Endothelial cell of umbilical vein (primary cell): ENCODE results near the gene ANKS6. TPM values are rescaled to one million over a fixed set of nuclear protein-coding genes. Genes with fewer than 3 reads are reported as not detected.

ENCODE experiments used
- BruUV-seq: library from RNA; stranded (reverse); fragments of 400-500 nt; replicated peaks from 2 replicates; lab custom pipeline; 2021; lab: Mats Ljungman, UMichigan
- CTCF ChIA-PET: fragments of 300-600, 350-600 bp; sonication (Branson Sonifier 250); formaldehyde crosslinking; loops from one replicate; lab custom pipeline; 2021; ENCODE audit warnings: antibody characterized with exemption, inconsistent platforms; lab: Charles Lee
- POLR2A ChIA-PET: fragments of 300-600, 350-600 bp; sonication (Branson Sonifier 250); formaldehyde crosslinking; loops from one replicate; lab custom pipeline; 2021; ENCODE audit warnings: antibody characterized with exemption, inconsistent platforms; lab: Charles Lee
- DNase-seq: peaks from one replicate; pipeline ENCODE4 v3.0.0-alpha.2; 2011; ENCODE audit warnings: low read depth, low spot score
- FAIRE-seq: peaks from 2 replicates; lab custom pipeline; 2011; peaks lifted over from hg19 to GRCh38; lab: Jason Lieb, UNC
- H2AFZ ChIP-seq: 2 replicates; pipeline ENCODE4 v1.6.0; 2012; ENCODE audit warnings: low read depth, low read length, control low read depth, inconsistent platforms
- H3K27ac ChIP-seq: 2 replicates; pipeline ENCODE4 v1.5.1; 2011; ENCODE audit warnings: low read depth, mild to moderate bottlenecking, control low read depth, low read length, moderate library complexity; ENCODE audit not compliant: insufficient read depth
- H3K27me3 ChIP-seq, 2 experiments: 2 replicates each; pipeline versions ENCODE4 v1.6.0 to v1.6.1; 2011; ENCODE audit warnings: low read length in 2 of 2, mixed read lengths in 1 of 2; ENCODE audit not compliant: control insufficient read depth in 2 of 2, insufficient read depth in 2 of 2
- H3K36me3 ChIP-seq, 2 experiments: 2 replicates in 1 of 2; 3 replicates in 1 of 2; pipeline ENCODE4 v1.5.1; 2011; ENCODE audit warnings: low read length in 2 of 2, mild to moderate bottlenecking in 1 of 2, moderate library complexity in 1 of 2; ENCODE audit not compliant: control insufficient read depth in 2 of 2, insufficient read depth in 2 of 2; ENCODE audit errors: extremely low read depth in 1 of 2
- H3K4me1 ChIP-seq: 3 replicates; pipeline ENCODE4 v1.5.1; 2011; ENCODE audit warnings: mild to moderate bottlenecking, low read length; ENCODE audit not compliant: control insufficient read depth, insufficient read depth; ENCODE audit errors: extremely low read depth
- H3K4me2 ChIP-seq: 2 replicates; pipeline ENCODE4 v1.6.1; 2011; ENCODE audit warnings: low read length, control low read depth, mixed read lengths; ENCODE audit not compliant: insufficient read depth
- H3K4me3 ChIP-seq, 3 experiments: fragments of 200-600 bp in 1 of 3; sonication (generic), shearing (Covaris generic) in 1 of 3; replicated peaks in 1 of 3; 2 replicates each; pipeline ENCODE4 v1.5.1; 2011 to 2016; ENCODE audit warnings: control low read depth in 3 of 3, low read length in 3 of 3, mild to moderate bottlenecking in 2 of 3, inconsistent platforms in 1 of 3, low read depth in 1 of 3, moderate library complexity in 1 of 3; ENCODE audit not compliant: insufficient read depth in 1 of 3
- H3K79me2 ChIP-seq: 2 replicates; pipeline ENCODE4 v1.6.0; 2012; ENCODE audit warnings: low read length, inconsistent platforms; ENCODE audit not compliant: control insufficient read depth, insufficient read depth
- H3K9ac ChIP-seq: replicated peaks from 2 replicates; pipeline ENCODE3; 2011; ENCODE audit warnings: low read length, control low read depth; ENCODE audit not compliant: insufficient read depth; ENCODE audit errors: extremely low read depth
- H3K9me1 ChIP-seq: replicated peaks from 3 replicates; pipeline ENCODE4 v1.6.0; 2011; ENCODE audit warnings: mild to moderate bottlenecking, low read length; ENCODE audit not compliant: control insufficient read depth, insufficient read depth; ENCODE audit errors: extremely low read depth
- H3K9me3 ChIP-seq: replicated peaks from 2 replicates; pipeline ENCODE4 v1.5.1; 2012; ENCODE audit warnings: low read length, inconsistent platforms; ENCODE audit not compliant: control insufficient read depth, insufficient read depth
- H4K20me1 ChIP-seq: replicated peaks from 2 replicates; pipeline ENCODE3; 2011; ENCODE audit warnings: mild to moderate bottlenecking, low read length; ENCODE audit not compliant: control insufficient read depth, insufficient read depth; ENCODE audit errors: extremely low read depth
- EZH2 ChIP-seq: IDR thresholded peaks from 2 replicates; pipeline ENCODE4 v1.6.1; 2012; ENCODE audit warnings: borderline replicate concordance, low read depth, mild to moderate bottlenecking, moderate library complexity, low read length, inconsistent platforms; ENCODE audit not compliant: severe bottlenecking
- GATA2 ChIP-seq: IDR thresholded peaks from 2 replicates; pipeline ENCODE4 v1.7.0; 2011; ENCODE audit warnings: low read depth, mild to moderate bottlenecking, moderate library complexity, mixed read lengths, low read length; ENCODE audit not compliant: insufficient read length, insufficient read depth
- JUN ChIP-seq: IDR thresholded peaks from 2 replicates; pipeline ENCODE4 v1.6.1; 2011; ENCODE audit warnings: borderline replicate concordance, low read depth; ENCODE audit not compliant: insufficient read length, insufficient read depth
- MAX ChIP-seq: IDR thresholded peaks from 2 replicates; pipeline ENCODE4 v1.6.1; 2011; ENCODE audit not compliant: insufficient read depth, insufficient read length
- MYC ChIP-seq: IDR thresholded peaks from one replicate; pipeline ENCODE4 v1.6.1; 2011; ENCODE audit warnings: mild to moderate bottlenecking, low read depth, low read length
- POLR2A ChIP-seq: IDR thresholded peaks from 2 replicates; pipeline ENCODE4 v1.6.1; 2012; ENCODE audit warnings: low read depth, mild to moderate bottlenecking, control low read depth, low read length
- POLR2AphosphoS5 ChIP-seq: IDR thresholded peaks from 2 replicates; pipeline ENCODE4 v1.6.1; 2012; ENCODE audit warnings: low read depth, mild to moderate bottlenecking, control low read depth, low read length, moderate library complexity; ENCODE audit not compliant: insufficient read depth
- dilution Hi-C: fragments of 300-500 bp; cut with MboI; formaldehyde crosslinking; loops from one replicate; pipeline ENCODE4 v1.15.0; 2019; ENCODE audit warnings: low sequenced_read_pairs; ENCODE audit not compliant: extremely low pct_ligation_motif_present
- intact Hi-C: fragments of 100-400 bp; cut with micrococcal nuclease; formaldehyde crosslinking; loops from one replicate; pipeline ENCODE4 v1.10.0; 2022
- polyA plus RNA-seq, 4 experiments: library from polyadenylated mRNA; depleted of rRNA in 3 of 4; stranded (reverse) in 3 of 4; unstranded in 1 of 4; fragments of >200 nt; gene quantifications; 2 replicates each; pipeline versions ENCODE4 v1.2.1 to v1.2.3, GENCODE V29; 2011 to 2012; ENCODE audit warnings: missing spikeins in 1 of 4
- total RNA-seq: library from RNA; stranded (reverse); gene quantifications from 2 replicates; pipeline ENCODE4 v1.2.3, GENCODE V29; 2021
- TF ChIP-seq, protein P1 (sequence below), 2 donors: IDR thresholded peaks; 1 replicate in 1 of 2; 2 replicates in 1 of 2; pipeline ENCODE4 v1.5.1; 2011; ENCODE audit warnings: low read length in 2 of 2, mild to moderate bottlenecking in 2 of 2, moderate library complexity in 2 of 2, control low read depth in 1 of 2, inconsistent platforms in 1 of 2, low read depth in 1 of 2; ENCODE audit not compliant: insufficient read depth in 1 of 2; ENCODE audit errors: extremely low read depth in 1 of 2

The ANKS6 gene
- total and polyA plus RNA-seq, 2 donors (not counting 3 experiments of a cell fraction or from before 2014, with no cell fraction given) = 15.5 to 18.6 TPM

DNA sequence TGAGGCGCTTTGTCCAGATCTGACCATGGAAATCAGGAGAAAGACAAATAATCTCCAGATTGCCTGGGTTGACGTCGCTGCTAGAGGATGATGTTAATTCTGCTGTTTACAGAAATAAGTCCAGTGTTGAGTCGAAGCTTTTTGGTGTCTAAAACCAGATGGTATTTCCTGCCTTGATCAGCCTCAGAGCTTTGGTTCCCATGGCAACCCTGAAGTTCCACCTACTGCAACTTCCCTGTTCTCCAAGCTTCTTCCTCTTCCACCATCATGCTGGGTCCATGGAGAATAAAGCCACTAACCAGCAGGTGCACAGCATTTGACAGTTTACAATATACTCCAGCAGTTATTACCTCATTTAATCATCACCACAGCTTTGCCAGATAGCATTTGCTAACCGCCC, 69.6 kb downstream of the ANKS6 start:
- dilution Hi-C loops = no loop called here
- DNase-seq = no peak

DNA sequence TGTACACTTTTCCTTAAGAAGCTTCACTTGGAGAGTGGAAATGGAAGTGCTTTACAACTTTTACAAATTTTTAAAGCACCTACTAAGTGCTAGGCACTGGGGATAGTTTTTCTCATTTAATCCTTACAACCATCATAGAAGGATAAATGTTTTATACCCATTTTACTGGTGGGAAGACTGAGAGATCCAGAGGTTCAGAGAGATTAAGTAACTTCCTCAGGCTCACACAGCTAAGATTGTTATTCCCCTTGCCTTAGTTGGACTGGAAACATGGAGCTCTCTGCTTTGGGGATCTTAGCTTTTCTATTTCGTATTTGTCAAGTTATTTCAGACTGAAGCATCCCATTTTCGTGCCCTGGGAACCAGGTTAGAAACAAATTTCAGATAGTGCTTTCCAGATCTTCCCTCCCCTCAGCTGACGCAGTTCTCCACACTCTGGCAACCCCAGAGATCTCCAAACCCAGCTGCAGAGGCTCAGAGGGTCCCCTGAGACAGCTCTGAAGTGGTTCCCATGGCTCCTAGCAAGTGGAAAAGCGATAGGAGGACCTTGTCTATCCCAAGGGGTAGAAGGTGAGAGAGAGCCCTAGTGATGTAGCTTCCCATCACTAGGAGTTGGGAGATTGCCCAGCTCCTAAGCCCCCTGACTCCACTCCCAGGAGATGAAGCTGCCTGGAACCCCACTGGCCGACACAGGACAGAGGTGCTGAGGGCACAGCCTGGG, 71.4 kb downstream of the ANKS6 start:
- Histone ChIP-seq H4K20me1 (no peaks in the 10 kb centered on the region), H3K4me3 (no peak overlapping the region), H3K9ac (no peak overlapping the region), H2AFZ (no peak overlapping the region), H3K4me2 (no peak overlapping the region), H3K4me1 (no peaks in the 10 kb centered on the region), H3K9me3 (no peaks in the 10 kb centered on the region), H3K27me3 (peaks cover 11 to 17% of the 10 kb centered on the region in 2 experiments), H3K9me1 (no peaks in the 10 kb centered on the region), H3K79me2 (no peaks in the 10 kb centered on the region), H3K36me3 (no peaks in the 10 kb centered on the region), H3K27ac (no peak overlapping the region)
- ChIA-PET POLR2A (no interaction called here), CTCF (interaction anchor here (0.8 to 5.3 kb wide), 2 partner anchors 50 to 202 kb away, joined by 3 to 24 read pairs; no protein-coding TSS in a partner anchor)
- FAIRE-seq (no peak), DNase-seq (no peak)
- no TSS peak for BruUV-seq
- TF ChIP-seq EZH2 (no peak), MAX (no peak), POLR2A (no peak), GATA2 (no peak), JUN (no peak), MYC (no peak), POLR2AphosphoS5 (no peak)
- TF ChIP-seq, protein P1, sequence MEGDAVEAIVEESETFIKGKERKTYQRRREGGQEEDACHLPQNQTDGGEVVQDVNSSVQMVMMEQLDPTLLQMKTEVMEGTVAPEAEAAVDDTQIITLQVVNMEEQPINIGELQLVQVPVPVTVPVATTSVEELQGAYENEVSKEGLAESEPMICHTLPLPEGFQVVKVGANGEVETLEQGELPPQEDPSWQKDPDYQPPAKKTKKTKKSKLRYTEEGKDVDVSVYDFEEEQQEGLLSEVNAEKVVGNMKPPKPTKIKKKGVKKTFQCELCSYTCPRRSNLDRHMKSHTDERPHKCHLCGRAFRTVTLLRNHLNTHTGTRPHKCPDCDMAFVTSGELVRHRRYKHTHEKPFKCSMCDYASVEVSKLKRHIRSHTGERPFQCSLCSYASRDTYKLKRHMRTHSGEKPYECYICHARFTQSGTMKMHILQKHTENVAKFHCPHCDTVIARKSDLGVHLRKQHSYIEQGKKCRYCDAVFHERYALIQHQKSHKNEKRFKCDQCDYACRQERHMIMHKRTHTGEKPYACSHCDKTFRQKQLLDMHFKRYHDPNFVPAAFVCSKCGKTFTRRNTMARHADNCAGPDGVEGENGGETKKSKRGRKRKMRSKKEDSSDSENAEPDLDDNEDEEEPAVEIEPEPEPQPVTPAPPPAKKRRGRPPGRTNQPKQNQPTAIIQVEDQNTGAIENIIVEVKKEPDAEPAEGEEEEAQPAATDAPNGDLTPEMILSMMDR (IDR thresholded peaks at IDR 0.05; ENCODE audit: extremely low read depth in 1 of 2, insufficient read depth in 1 of 2, low read depth in 1 of 2, low read length in 2 of 2) = no peak
- dilution Hi-C loops = no loop called here
- intact Hi-C loops = no loop called here

More for the DNA sequence above, 69.6 kb downstream of the ANKS6 start:
- Histone ChIP-seq H3K36me3 (no peaks in the 10 kb centered on the region), H3K9me1 (no peaks in the 10 kb centered on the region), H3K9me3 (no peaks in the 10 kb centered on the region), H3K9ac (no peak overlapping the region), H4K20me1 (no peaks in the 10 kb centered on the region), H3K27me3 (peaks cover 9 to 17% of the 10 kb centered on the region in 2 experiments), H2AFZ (no peak overlapping the region), H3K4me3 (no peak overlapping the region), H3K4me1 (no peaks in the 10 kb centered on the region), H3K27ac (no peak overlapping the region), H3K79me2 (no peaks in the 10 kb centered on the region), H3K4me2 (no peak overlapping the region)
- no peak for FAIRE-seq
- intact Hi-C loops = no loop called here
- POLR2A ChIA-PET = no interaction called here
- TF ChIP-seq GATA2 (no peak), POLR2AphosphoS5 (no peak), EZH2 (no peak)
- CTCF ChIA-PET = interaction anchor here (1.1 to 5.3 kb wide), 2 partner anchors 48 to 411 kb away, joined by 3 to 24 read pairs; no protein-coding TSS in a partner anchor
- no TSS peak for BruUV-seq
